H1 (cell line): ENCODE data around the gene SETD1B. TPM values are rescaled to one million over a fixed set of nuclear protein-coding genes. Genes with fewer than 3 reads are reported as not detected.

Experiments
- CTCF ChIA-PET: fragments of 300-600 bp; sonication (Branson Sonifier 250); formaldehyde crosslinking; loops from one replicate; lab custom pipeline; 2021; ENCODE audit not compliant: partially characterized antibody; lab: Charles Lee
- POLR2A ChIA-PET: fragments of 300-600 bp; sonication (Branson Sonifier 250); formaldehyde crosslinking; loops from one replicate; lab custom pipeline; 2021; ENCODE audit warnings: inconsistent platforms; ENCODE audit not compliant: partially characterized antibody; lab: Charles Lee
- DNase-seq, 2 experiments: peaks; one replicate each; pipeline versions ENCODE4 v3.0.0 to v3.0.0-alpha.2; 2010 to 2022; ENCODE audit warnings: low spot score in 2 of 2, low read depth in 1 of 2, mixed read lengths in 1 of 2
- FAIRE-seq: peaks from 2 replicates; lab custom pipeline; 2011; peaks lifted over from hg19 to GRCh38; lab: Jason Lieb, UNC
- H2AFZ ChIP-seq: 2 replicates; pipeline ENCODE4 v1.8.1; 2012; ENCODE audit warnings: low read length, inconsistent platforms
- H2AK5ac ChIP-seq: 2 replicates; pipeline ENCODE4 v1.6.1; 2013; ENCODE audit warnings: low read depth, low read length
- H2BK120ac ChIP-seq: replicated peaks from 2 replicates; pipeline ENCODE3; 2013; ENCODE audit warnings: low read depth, low read length, inconsistent platforms
- H2BK12ac ChIP-seq: 2 replicates; pipeline ENCODE4 v1.6.1; 2013; ENCODE audit warnings: low read depth, low read length
- H2BK15ac ChIP-seq: 2 replicates; pipeline ENCODE4 v1.6.1; 2013; ENCODE audit warnings: low read length
- H2BK20ac ChIP-seq: 2 replicates; pipeline ENCODE4 v1.6.1; 2013; ENCODE audit warnings: low read length
- H2BK5ac ChIP-seq: 2 replicates; pipeline ENCODE4 v1.6.1; 2013; ENCODE audit warnings: low read depth, low read length
- H3K14ac ChIP-seq: 2 replicates; pipeline ENCODE4 v1.6.1; 2013; ENCODE audit warnings: inconsistent platforms; ENCODE audit not compliant: insufficient read length
- H3K18ac ChIP-seq: 2 replicates; pipeline ENCODE4 v1.6.1; 2013; ENCODE audit warnings: low read length; ENCODE audit errors: extremely low read depth
- H3K23ac ChIP-seq: 2 replicates; pipeline ENCODE4 v1.6.1; 2013; ENCODE audit warnings: inconsistent platforms; ENCODE audit not compliant: insufficient read length
- H3K23me2 ChIP-seq: 2 replicates; pipeline ENCODE4 v1.6.1; 2013; ENCODE audit warnings: low read depth, low read length
- H3K27ac ChIP-seq: 2 replicates; pipeline ENCODE4 v1.6.1; 2011; ENCODE audit warnings: low read depth, low read length, inconsistent platforms
- H3K27me3 ChIP-seq, 4 experiments: replicated peaks in 1 of 4; 1 replicate in 1 of 4; 2 replicates in 3 of 4; pipeline versions ENCODE4 v1.6.1 to v1.8.1; 2011 to 2013; ENCODE audit warnings: low read length in 3 of 4, mild to moderate bottlenecking in 3 of 4, inconsistent platforms in 2 of 4, mixed read lengths in 2 of 4, moderate library complexity in 1 of 4; ENCODE audit not compliant: control insufficient read depth in 3 of 4, insufficient read depth in 3 of 4; ENCODE audit errors: extremely low read depth in 1 of 4
- H3K36me3 ChIP-seq, 4 experiments: 2 replicates each; pipeline versions ENCODE4 v1.6.1 to v1.8.1; 2011 to 2013; ENCODE audit warnings: mild to moderate bottlenecking in 4 of 4, low read length in 3 of 4, moderate library complexity in 2 of 4, control low read depth in 1 of 4, inconsistent platforms in 1 of 4; ENCODE audit not compliant: insufficient read depth in 4 of 4, control insufficient read depth in 2 of 4
- H3K4ac ChIP-seq: replicated peaks from 2 replicates; pipeline ENCODE3; 2013; ENCODE audit warnings: low read length, low read depth, mixed read lengths, inconsistent platforms; ENCODE audit not compliant: insufficient read length
- H3K4me1 ChIP-seq, 4 experiments: replicated peaks in 1 of 4; 1 replicate in 1 of 4; 2 replicates in 3 of 4; pipeline versions ENCODE4 v1.6.1 to v1.8.1; 2011 to 2013; ENCODE audit warnings: low read length in 3 of 4, inconsistent platforms in 2 of 4, mixed read lengths in 1 of 4; ENCODE audit not compliant: insufficient read depth in 4 of 4, control insufficient read depth in 3 of 4
- H3K4me2 ChIP-seq, 2 experiments: 2 replicates each; pipeline versions ENCODE4 v1.6.1 to v1.8.1; 2011 to 2013; ENCODE audit warnings: low read depth in 2 of 2, low read length in 2 of 2, control low read depth in 1 of 2, inconsistent platforms in 1 of 2, mild to moderate bottlenecking in 1 of 2; ENCODE audit not compliant: insufficient read depth in 1 of 2
- H3K4me3 ChIP-seq, 4 experiments: fragments of 200-600, 300-600 bp in 1 of 4; sonication (generic), shearing (Covaris generic), sonication (Bioruptor Twin) in 1 of 4; 2 replicates each; pipeline versions ENCODE4 v1.5.1 to v1.8.1; 2011 to 2016; ENCODE audit warnings: low read length in 4 of 4, low read depth in 3 of 4, control low read depth in 2 of 4, inconsistent platforms in 2 of 4, mild to moderate bottlenecking in 2 of 4, mixed read lengths in 1 of 4, moderate library complexity in 1 of 4; ENCODE audit not compliant: insufficient read depth in 2 of 4; ENCODE audit errors: extremely low read depth in 1 of 4
- H3K56ac ChIP-seq: replicated peaks from 2 replicates; pipeline ENCODE3; 2013; ENCODE audit warnings: low read depth, mild to moderate bottlenecking, mixed read lengths, low read length, inconsistent platforms; ENCODE audit not compliant: insufficient read length
- H3K79me1 ChIP-seq: 2 replicates; pipeline ENCODE4 v1.6.1; 2013; ENCODE audit warnings: low read depth, low read length, control low read depth
- H3K79me2 ChIP-seq, 2 experiments: 2 replicates each; pipeline versions ENCODE4 v1.6.1 to v1.8.1; 2012 to 2013; ENCODE audit warnings: low read length in 2 of 2, mild to moderate bottlenecking in 2 of 2, inconsistent platforms in 1 of 2; ENCODE audit not compliant: insufficient read depth in 2 of 2, control insufficient read depth in 1 of 2
- H3K9ac ChIP-seq, 4 experiments: replicated peaks in 1 of 4; 1 replicate in 1 of 4; 2 replicates in 3 of 4; pipeline versions ENCODE4 v1.6.1 to v1.8.1; 2011 to 2013; ENCODE audit warnings: low read depth in 3 of 4, low read length in 3 of 4, control low read depth in 2 of 4, mild to moderate bottlenecking in 2 of 4, moderate library complexity in 2 of 4, inconsistent platforms in 1 of 4; ENCODE audit errors: extremely low read depth in 1 of 4
- H3K9me3 ChIP-seq, 2 experiments: 2 replicates each; pipeline versions ENCODE4 v1.6.1 to v1.8.1; 2012 to 2013; ENCODE audit warnings: mild to moderate bottlenecking in 2 of 2, moderate library complexity in 2 of 2, control low read depth in 1 of 2, inconsistent platforms in 1 of 2, low read depth in 1 of 2, low read length in 1 of 2, mixed read lengths in 1 of 2; ENCODE audit not compliant: insufficient read depth in 2 of 2
- H4K20me1 ChIP-seq, 2 experiments: replicated peaks in 1 of 2; 2 replicates each; pipeline versions ENCODE3 to v1.8.1; 2011 to 2013; ENCODE audit warnings: inconsistent platforms in 2 of 2, low read length in 2 of 2, mild to moderate bottlenecking in 1 of 2; ENCODE audit not compliant: insufficient read depth in 2 of 2, control insufficient read depth in 1 of 2
- H4K5ac ChIP-seq: 2 replicates; pipeline ENCODE4 v1.6.1; 2013; ENCODE audit warnings: low read length, low read depth, mixed read lengths, inconsistent platforms; ENCODE audit not compliant: insufficient read length
- H4K8ac ChIP-seq: 2 replicates; pipeline ENCODE4 v1.8.0; 2013; ENCODE audit warnings: mild to moderate bottlenecking, moderate library complexity, low read length, inconsistent platforms; ENCODE audit not compliant: insufficient read depth; ENCODE audit errors: extremely low read depth
- H4K91ac ChIP-seq: replicated peaks from 2 replicates; pipeline ENCODE3; 2013; ENCODE audit warnings: low read length, mixed read lengths, inconsistent platforms; ENCODE audit not compliant: insufficient read length
- ASH2L ChIP-seq: fragments of 200-600, 300-600 bp; sonication (generic); IDR thresholded peaks from one replicate; pipeline ENCODE4 v1.7.1; 2017; ENCODE audit warnings: low read length
- ATF2 ChIP-seq: IDR thresholded peaks from 2 replicates; pipeline ENCODE4 v1.6.1; 2012; ENCODE audit warnings: low read length, inconsistent platforms
- BACH1 ChIP-seq: IDR thresholded peaks from 2 replicates; pipeline ENCODE4 v1.6.1; 2012; ENCODE audit warnings: low read length, improper control_type of control experiment
- BCL11A ChIP-seq, 2 experiments: IDR thresholded peaks; one replicate each; pipeline ENCODE4 v1.6.1; 2011; ENCODE audit warnings: low read depth in 2 of 2, low read length in 2 of 2, mild to moderate bottlenecking in 2 of 2
- CHD1 ChIP-seq: IDR thresholded peaks from 2 replicates; pipeline ENCODE4 v1.6.1; 2012; ENCODE audit warnings: low read depth, low read length, improper control_type of control experiment
- CTBP2 ChIP-seq: IDR thresholded peaks from 2 replicates; pipeline ENCODE4 v1.7.0; 2011; ENCODE audit warnings: borderline replicate concordance, mild to moderate bottlenecking, moderate library complexity, mixed read lengths, low read length; ENCODE audit not compliant: insufficient read depth, insufficient read length
- EP300 ChIP-seq, 2 experiments: IDR thresholded peaks; 1 replicate in 1 of 2; 2 replicates in 1 of 2; pipeline ENCODE4 v1.6.1; 2011 to 2012; ENCODE audit warnings: low read depth in 2 of 2, low read length in 2 of 2, mild to moderate bottlenecking in 2 of 2, borderline replicate concordance in 1 of 2, inconsistent platforms in 1 of 2, moderate library complexity in 1 of 2
- GTF2F1 ChIP-seq: IDR thresholded peaks from 2 replicates; pipeline ENCODE4 v1.6.1; 2012; ENCODE audit warnings: low read depth, low read length, improper control_type of control experiment, borderline replicate concordance
- HDAC2 ChIP-seq, 2 experiments: fragments of 300-600 bp in 1 of 2; sonication (generic) in 1 of 2; IDR thresholded peaks; 2 replicates each; pipeline ENCODE4 v1.6.1; 2011 to 2012; ENCODE audit warnings: low read depth in 2 of 2, low read length in 2 of 2, mild to moderate bottlenecking in 2 of 2, moderate library complexity in 2 of 2, borderline replicate concordance in 1 of 2, inconsistent platforms in 1 of 2
- JUND ChIP-seq: IDR thresholded peaks from 2 replicates; pipeline ENCODE4 v1.6.1; 2011; ENCODE audit warnings: mild to moderate bottlenecking, improper control_type of control experiment, low read length
- MAX ChIP-seq: IDR thresholded peaks from 2 replicates; pipeline ENCODE4 v1.6.1; 2012; ENCODE audit warnings: inconsistent platforms
- WGBS, 2 experiments: shearing (Covaris generic) in 1 of 2; methylation state at CpG; one replicate each; pipeline versions ENCODE4 v1.1.6 to v1.1.7; 2013 to 2015; ENCODE audit warnings: low lambda C conversion rate in 2 of 2, mixed read lengths in 2 of 2, inconsistent platforms in 1 of 2, low coverage in 1 of 2, missing lambda C conversion rate in 1 of 2; ENCODE audit not compliant: insufficient replicate concordance in 2 of 2, insufficient coverage in 1 of 2, insufficient read length in 1 of 2; ENCODE audit errors: extremely low coverage in 1 of 2, missing lambda C conversion rate in 1 of 2; 5-methylcytosine and 5-hydroxymethylcytosine counted together
- polyA plus RNA-seq, 7 experiments: library from polyadenylated mRNA; depleted of rRNA in 3 of 7; stranded (reverse) in 5 of 7; unstranded in 2 of 7; fragments of >200 nt in 5 of 7; fragments of 200-250 nt in 2 of 7; gene quantifications; 1 replicate in 5 of 7; 2 replicates in 1 of 7; 4 replicates in 1 of 7; pipeline versions ENCODE4 v1.2.1 to v1.2.3, GENCODE V29; 2011 to 2013; ENCODE audit warnings: missing spikeins in 2 of 7, mixed read lengths in 2 of 7
- total RNA-seq: library from RNA; stranded (reverse); fragmentation: NEBNext Ultra II Directional; extraction: Animal tissue kit (Norgen Biotek cat#: 25700); gene quantifications from 2 replicates; pipeline ENCODE4 v1.2.1, GENCODE V29; 2021

SETD1B gene
- total and polyA plus RNA-seq, 2 of the 8 experiments (the other 6 are each of a cell fraction or from before 2014, with no cell fraction given) = 1.3 to 17.7 TPM

GRCh38 chr12:121874071-121874470 lies 70.3 kb downstream of the SETD1B start:
- Histone ChIP-seq H3K23ac (no peak overlapping the region), H3K79me1 (no peaks in the 10 kb centered on the region), H3K79me2 (no peaks in the 10 kb centered on the region), H3K18ac (no peak overlapping the region), H2BK20ac (no peak overlapping the region), H3K27me3 (no peaks in the 10 kb centered on the region), H3K27ac (no peak overlapping the region), H3K14ac (no peak overlapping the region), H3K9ac (no peak overlapping the region), H3K36me3 (no peaks in the 10 kb centered on the region), H4K8ac (no peak overlapping the region), H4K5ac (no peak overlapping the region), H2BK5ac (no peak overlapping the region), H2AK5ac (no peak overlapping the region), H3K4me2 (no peak overlapping the region), H3K4me1 (no peaks in the 10 kb centered on the region), H3K23me2 (no peaks in the 10 kb centered on the region), H3K9me3 (no peaks in the 10 kb centered on the region), H2BK12ac (no peak overlapping the region), H3K56ac (no peak overlapping the region), H2BK15ac (no peak overlapping the region), H3K4me3 (no peak overlapping the region), H3K4ac (no peak overlapping the region), H4K91ac (no peak overlapping the region), H4K20me1 (no peaks in the 10 kb centered on the region), H2AFZ (no peak overlapping the region), H2BK120ac (no peak overlapping the region)
- 84% methylated on average over 6 of the region's 6 CpGs; no CpG with 5 or more reads in 1 of the 2 experiments for WGBS, 2 experiments
- DNase-seq = no peak
- CTCF ChIA-PET = interaction anchor here (0.6 to 2.6 kb wide), 4 partner anchors 11 to 1673 kb away, joined by 3 to 11 read pairs (median 6); partner anchors contain the start of gene PSMD9
- FAIRE-seq = no peak
- POLR2A ChIA-PET = interaction anchor here (0.7 to 1.6 kb wide), 3 partner anchors 15 to 76 kb away, joined by 3 to 4 read pairs (median 4); no protein-coding TSS in a partner anchor
- TF ChIP-seq CTBP2 (no peak), CHD1 (no peak), ATF2 (no peak), MAX (no peak), JUND (no peak), BACH1 (no peak), GTF2F1 (no peak), ASH2L (no peak), EP300 (IDR thresholded peaks at IDR 0.05; ENCODE audit: borderline replicate concordance in 1 of 2, low read depth in 2 of 2, low read length in 2 of 2) (no peak), HDAC2 (IDR thresholded peaks at IDR 0.05; ENCODE audit: borderline replicate concordance in 1 of 2, low read depth in 2 of 2, low read length in 2 of 2) (no peak), BCL11A (IDR thresholded peaks at IDR 0.05; ENCODE audit: low read depth in 2 of 2, low read length in 2 of 2) (no peak)
